SIG-M5 (cell line): ENCODE results near the gene ITSN2.

Experiments
- DNase-seq: peaks from one replicate; lab custom pipeline; 2025; lab: John Stamatoyannopoulos, UW

The ITSN2 gene

GRCh38 chr2:24334245-24334633, 26.1 kb downstream of the ITSN2 start:
- DNase-seq = no peak

- DNase-seq = no peak
These were observed 27.4 kb downstream of the ITSN2 start for GRCh38 chr2:24332791-24333540.

GRCh38 chr2:24330161-24330560, 30.2 kb downstream of the ITSN2 start:
- no peak for DNase-seq

GRCh38 chr2:24329700-24330099, 30.6 kb downstream of the ITSN2 start:
- DNase-seq = peak; percentile 45

- DNase-seq = no peak
These were observed 32.3 kb downstream of the ITSN2 start for GRCh38 chr2:24328010-24328409.

GRCh38 chr2:24317491-24317920, 42.8 kb downstream of the ITSN2 start:
- DNase-seq = no peak

GRCh38 chr2:24315669-24316068, 44.7 kb downstream of the ITSN2 start:
- no peak for DNase-seq

GRCh38 chr2:24313744-24314632, 46.3 kb downstream of the ITSN2 start:
- DNase-seq = no peak

GRCh38 chr2:24307961-24308360, 52.4 kb downstream of the ITSN2 start:
- no peak for DNase-seq

- no peak for DNase-seq
These were observed 55.7 kb downstream of the ITSN2 start for GRCh38 chr2:24304631-24305030.

- no peak for DNase-seq
These were observed 56.2 kb downstream of the ITSN2 start for GRCh38 chr2:24304098-24304497.

- DNase-seq = no peak
These were observed 58.7 kb downstream of the ITSN2 start for GRCh38 chr2:24301599-24301998.

GRCh38 chr2:24297663-24298062, 62.7 kb downstream of the ITSN2 start:
- no peak for DNase-seq

- DNase-seq = no peak
These were observed 73.2 kb downstream of the ITSN2 start for GRCh38 chr2:24287171-24287570.

GRCh38 chr2:24285484-24286152, 74.7 kb downstream of the ITSN2 start:
- DNase-seq = no peak

- no peak for DNase-seq
These were observed 79.7 kb downstream of the ITSN2 start for GRCh38 chr2:24280645-24281044.

GRCh38 chr2:24280161-24280560, 80.2 kb downstream of the ITSN2 start:
- DNase-seq = no peak

- no peak for DNase-seq
These were observed 83.9 kb downstream of the ITSN2 start for GRCh38 chr2:24276349-24276899.

GRCh38 chr2:24274809-24275208, 85.5 kb downstream of the ITSN2 start:
- DNase-seq = no peak

GRCh38 chr2:24273598-24273997, 86.7 kb downstream of the ITSN2 start:
- no peak for DNase-seq

- DNase-seq = no peak
These were observed 87.4 kb downstream of the ITSN2 start for GRCh38 chr2:24272907-24273306.

GRCh38 chr2:24272161-24272802, 88.1 kb downstream of the ITSN2 start:
- DNase-seq = no peak
